Measurements from ENCODE around the gene NPLOC4.

DNA sequence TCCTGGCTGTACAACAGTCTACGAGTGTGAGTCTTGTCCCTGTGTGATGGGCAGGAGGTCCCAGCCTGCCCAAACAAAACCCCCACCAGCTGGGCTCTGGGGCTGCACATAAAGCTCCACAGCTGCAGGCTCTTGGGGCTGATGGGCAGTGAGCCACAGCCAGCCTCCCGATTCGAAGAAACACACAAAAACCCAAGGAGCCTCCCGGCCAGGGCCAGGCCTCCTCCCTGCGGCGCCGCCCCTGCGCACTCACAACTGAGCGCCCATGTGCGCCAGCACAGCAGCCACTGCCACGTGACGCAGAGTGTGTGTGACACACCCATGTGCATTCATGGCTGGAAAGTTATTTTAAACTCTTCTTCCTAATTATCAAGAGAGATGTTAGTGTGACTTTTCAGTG is 54.2 kb downstream of the NPLOC4 start:
- no peak for TF ChIP-seq POLR2AphosphoS5 (IDR thresholded peaks at IDR 0.05; ENCODE audit: low read depth, low read length)
- TF ChIP-seq, protein P1, sequence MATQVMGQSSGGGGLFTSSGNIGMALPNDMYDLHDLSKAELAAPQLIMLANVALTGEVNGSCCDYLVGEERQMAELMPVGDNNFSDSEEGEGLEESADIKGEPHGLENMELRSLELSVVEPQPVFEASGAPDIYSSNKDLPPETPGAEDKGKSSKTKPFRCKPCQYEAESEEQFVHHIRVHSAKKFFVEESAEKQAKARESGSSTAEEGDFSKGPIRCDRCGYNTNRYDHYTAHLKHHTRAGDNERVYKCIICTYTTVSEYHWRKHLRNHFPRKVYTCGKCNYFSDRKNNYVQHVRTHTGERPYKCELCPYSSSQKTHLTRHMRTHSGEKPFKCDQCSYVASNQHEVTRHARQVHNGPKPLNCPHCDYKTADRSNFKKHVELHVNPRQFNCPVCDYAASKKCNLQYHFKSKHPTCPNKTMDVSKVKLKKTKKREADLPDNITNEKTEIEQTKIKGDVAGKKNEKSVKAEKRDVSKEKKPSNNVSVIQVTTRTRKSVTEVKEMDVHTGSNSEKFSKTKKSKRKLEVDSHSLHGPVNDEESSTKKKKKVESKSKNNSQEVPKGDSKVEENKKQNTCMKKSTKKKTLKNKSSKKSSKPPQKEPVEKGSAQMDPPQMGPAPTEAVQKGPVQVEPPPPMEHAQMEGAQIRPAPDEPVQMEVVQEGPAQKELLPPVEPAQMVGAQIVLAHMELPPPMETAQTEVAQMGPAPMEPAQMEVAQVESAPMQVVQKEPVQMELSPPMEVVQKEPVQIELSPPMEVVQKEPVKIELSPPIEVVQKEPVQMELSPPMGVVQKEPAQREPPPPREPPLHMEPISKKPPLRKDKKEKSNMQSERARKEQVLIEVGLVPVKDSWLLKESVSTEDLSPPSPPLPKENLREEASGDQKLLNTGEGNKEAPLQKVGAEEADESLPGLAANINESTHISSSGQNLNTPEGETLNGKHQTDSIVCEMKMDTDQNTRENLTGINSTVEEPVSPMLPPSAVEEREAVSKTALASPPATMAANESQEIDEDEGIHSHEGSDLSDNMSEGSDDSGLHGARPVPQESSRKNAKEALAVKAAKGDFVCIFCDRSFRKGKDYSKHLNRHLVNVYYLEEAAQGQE (IDR thresholded peaks at IDR 0.05; ENCODE audit: insufficient read depth in 1 of 2, low read depth in 2 of 2, low read length in 2 of 2): no peak
- no peak for TF ChIP-seq SIN3A (IDR thresholded peaks at IDR 0.05; ENCODE audit: borderline replicate concordance, insufficient read depth, low read length)
